Stomach (tissue), 4 donors: ENCODE data around the gene DNAH14.

Experiments
- CTCF ChIP-seq, 7 experiments: fragments of 450-650 bp in 4 of 7; fragments of 200-600 bp in 3 of 7; sonication (generic) in 3 of 7; IDR thresholded peaks; one replicate each; pipeline ENCODE4 v1.5.1; 2016 to 2019; ENCODE audit warnings: antibody characterized with exemption in 7 of 7, control low read depth in 2 of 7, mild to moderate bottlenecking in 1 of 7
- EP300 ChIP-seq: sonication (generic); formaldehyde crosslinking; IDR thresholded peaks from one replicate; pipeline ENCODE4 v1.6.1; 2017; ENCODE audit warnings: antibody characterized with exemption
- POLR2A ChIP-seq, 4 donors: fragments of 450-650 bp; IDR thresholded peaks; one replicate each; pipeline ENCODE4 v1.6.1; 2016; ENCODE audit warnings: antibody characterized with exemption in 4 of 4, control low read depth in 2 of 4, mild to moderate bottlenecking in 1 of 4, moderate library complexity in 1 of 4
- POLR2AphosphoS5 ChIP-seq, 3 donors: sonication (generic); formaldehyde crosslinking; IDR thresholded peaks; one replicate each; pipeline ENCODE4 v1.6.1; 2016; ENCODE audit warnings: antibody characterized with exemption in 3 of 3

- TF ChIP-seq CTCF (IDR thresholded peaks at IDR 0.05), result no peak
- no peak for TF ChIP-seq POLR2A (IDR thresholded peaks at IDR 0.05)
- no peak for TF ChIP-seq POLR2AphosphoS5 (IDR thresholded peaks at IDR 0.05)
- no peak for TF ChIP-seq EP300
Observed at GRCh38 chr1:224911217-224911616, 18.3 kb upstream of the DNAH14 start.
